Activated B cell treated with CpG ODN at 0.5 μM for 24 hours (primary cell): Measurements from ENCODE around the gene VEPH1. TPM values are rescaled to one million over a fixed set of nuclear protein-coding genes. Genes with fewer than 3 reads are reported as not detected.

Experiments
- ATAC-seq: fragments of 200-7000 bp; cut with Tn5 transposase; one replicate; pipeline ENCODE4 v1.10.0; 2021; ENCODE audit warnings: low read depth, mild to moderate bottlenecking, moderate library complexity
- CTCF ChIA-PET: fragments of 350-600 bp; sonication (Branson Sonifier 250); formaldehyde crosslinking; loops from one replicate; lab custom pipeline; 2021; ENCODE audit warnings: antibody characterized with exemption; lab: Charles Lee
- POLR2A ChIA-PET: fragments of 350-600 bp; sonication (Branson Sonifier 250); formaldehyde crosslinking; loops from one replicate; lab custom pipeline; 2021; ENCODE audit warnings: antibody characterized with exemption; lab: Charles Lee
- DNase-seq: peaks from one replicate; pipeline ENCODE4 v3.0.0; 2022
- H3K27ac Mint-ChIP-seq: one replicate; pipeline ENCODE4 v1.8.0; 2020; ENCODE audit warnings: mixed read lengths
- H3K27me3 Mint-ChIP-seq: one replicate; pipeline ENCODE4 v1.8.0; 2021; ENCODE audit warnings: mixed read lengths
- H3K36me3 Mint-ChIP-seq: one replicate; pipeline ENCODE4 v1.8.0; 2021; ENCODE audit warnings: low read depth, mixed read lengths
- H3K4me1 Mint-ChIP-seq: one replicate; pipeline ENCODE4 v1.8.0; 2021; ENCODE audit warnings: mixed read lengths
- H3K4me3 Mint-ChIP-seq: one replicate; pipeline ENCODE4 v1.8.0; 2020; ENCODE audit warnings: mild to moderate bottlenecking, mixed read lengths
- H3K9me3 Mint-ChIP-seq: one replicate; pipeline ENCODE4 v1.8.0; 2020; ENCODE audit warnings: mixed read lengths
- intact Hi-C: fragments of 100-400 bp; cut with micrococcal nuclease; formaldehyde crosslinking; loops from one replicate; pipeline ENCODE4 v1.15.1; 2024
- total RNA-seq: library from RNA; stranded (reverse); gene quantifications from 2 replicates; pipeline ENCODE4 v1.2.3, GENCODE V29; 2022
- TF ChIP-seq, protein P1 (sequence below): fragments of 200-600 bp; IDR thresholded peaks from one replicate; pipeline ENCODE4 v1.8.0; 2022; ENCODE audit warnings: antibody characterized with exemption, mild to moderate bottlenecking

Gene VEPH1
- total RNA-seq, 1 donor from 2014 or later, result not detected

- Mint-ChIP-seq H3K4me3 (no peak overlapping the region), H3K27ac (no peak overlapping the region), H3K36me3 (no peaks in the 10 kb centered on the region), H3K4me1 (no peaks in the 10 kb centered on the region), H3K27me3 (no peaks in the 10 kb centered on the region), H3K9me3 (no peaks in the 10 kb centered on the region)
- ChIA-PET POLR2A (no interaction called here), CTCF (no interaction called here)
- DNase-seq (no peak), ATAC-seq (no peak)
- intact Hi-C loops, result no loop called here
- TF ChIP-seq, protein P1, sequence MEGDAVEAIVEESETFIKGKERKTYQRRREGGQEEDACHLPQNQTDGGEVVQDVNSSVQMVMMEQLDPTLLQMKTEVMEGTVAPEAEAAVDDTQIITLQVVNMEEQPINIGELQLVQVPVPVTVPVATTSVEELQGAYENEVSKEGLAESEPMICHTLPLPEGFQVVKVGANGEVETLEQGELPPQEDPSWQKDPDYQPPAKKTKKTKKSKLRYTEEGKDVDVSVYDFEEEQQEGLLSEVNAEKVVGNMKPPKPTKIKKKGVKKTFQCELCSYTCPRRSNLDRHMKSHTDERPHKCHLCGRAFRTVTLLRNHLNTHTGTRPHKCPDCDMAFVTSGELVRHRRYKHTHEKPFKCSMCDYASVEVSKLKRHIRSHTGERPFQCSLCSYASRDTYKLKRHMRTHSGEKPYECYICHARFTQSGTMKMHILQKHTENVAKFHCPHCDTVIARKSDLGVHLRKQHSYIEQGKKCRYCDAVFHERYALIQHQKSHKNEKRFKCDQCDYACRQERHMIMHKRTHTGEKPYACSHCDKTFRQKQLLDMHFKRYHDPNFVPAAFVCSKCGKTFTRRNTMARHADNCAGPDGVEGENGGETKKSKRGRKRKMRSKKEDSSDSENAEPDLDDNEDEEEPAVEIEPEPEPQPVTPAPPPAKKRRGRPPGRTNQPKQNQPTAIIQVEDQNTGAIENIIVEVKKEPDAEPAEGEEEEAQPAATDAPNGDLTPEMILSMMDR, result no peak
Observed at GRCh38 chr3:157515398-157515797, 12.2 kb upstream of the VEPH1 start.

GRCh38 chr3:157514371-157514895, 11.2 kb upstream of the VEPH1 start:
- no peak overlapping the region for H3K4me3 Mint-ChIP-seq
- intact Hi-C loops, result no loop called here
- no peaks in the 10 kb centered on the region for H3K4me1 Mint-ChIP-seq
- DNase-seq (no peak), ATAC-seq (no peak)
- H3K36me3 Mint-ChIP-seq, result no peaks in the 10 kb centered on the region
- ChIA-PET POLR2A (no interaction called here), CTCF (no interaction called here)
- no peak overlapping the region for H3K27ac Mint-ChIP-seq
- no peaks in the 10 kb centered on the region for H3K9me3 Mint-ChIP-seq
- H3K27me3 Mint-ChIP-seq, result no peaks in the 10 kb centered on the region
- TF ChIP-seq, protein P1, result no peak

DNA sequence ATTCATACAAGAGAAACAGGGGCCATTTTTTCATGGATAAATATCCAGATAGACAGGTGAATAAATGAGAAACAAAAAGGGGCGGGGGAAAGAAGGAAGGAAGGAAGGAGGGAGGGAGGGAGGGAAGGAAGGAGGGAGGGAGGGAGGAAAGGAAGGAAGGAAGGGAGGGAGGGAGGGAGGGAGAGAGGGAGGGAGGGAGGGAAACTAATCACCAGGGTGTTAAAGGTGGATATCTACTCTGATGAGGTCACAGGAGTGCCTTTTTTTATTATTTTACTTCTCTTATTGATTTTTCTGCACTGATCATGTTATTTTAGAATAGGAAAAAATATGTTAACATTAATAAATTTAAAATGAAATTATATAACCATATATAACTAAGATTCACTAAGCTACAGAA, 10.4 kb upstream of the VEPH1 start:
- CTCF ChIA-PET, result no interaction called here

DNA sequence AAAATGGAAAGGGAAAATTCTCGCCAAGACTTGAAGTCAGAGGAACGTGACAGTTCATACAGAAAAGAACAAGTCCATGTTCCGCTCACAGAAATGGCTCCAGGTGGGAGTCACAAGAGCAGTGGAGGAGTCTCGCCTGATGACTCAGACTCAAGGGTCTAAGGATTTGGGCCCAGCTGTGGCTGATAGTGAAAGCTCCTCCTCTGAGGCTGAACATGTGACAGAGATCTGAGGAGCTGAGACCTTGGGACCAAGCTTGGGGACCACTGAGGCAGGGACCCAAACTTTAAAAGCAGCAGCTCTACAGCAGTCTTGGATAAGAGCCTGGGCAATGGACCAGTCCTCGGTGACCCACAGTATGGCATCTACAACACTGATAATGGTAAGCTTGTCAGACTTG, 9.3 kb upstream of the VEPH1 start:
- Mint-ChIP-seq H3K36me3 (no peaks in the 10 kb centered on the region), H3K4me3 (no peak overlapping the region), H3K4me1 (no peaks in the 10 kb centered on the region), H3K9me3 (no peaks in the 10 kb centered on the region), H3K27ac (no peak overlapping the region), H3K27me3 (no peaks in the 10 kb centered on the region)
- no peak for DNase-seq
- TF ChIP-seq, protein P1, result no peak
- no peak for ATAC-seq
- ChIA-PET POLR2A (no interaction called here), CTCF (no interaction called here)
- intact Hi-C loops, result no loop called here

More for the DNA sequence above, 10.4 kb upstream of the VEPH1 start:
- H3K9me3 Mint-ChIP-seq, result no peaks in the 10 kb centered on the region
- POLR2A ChIA-PET, result no interaction called here
- H3K36me3 Mint-ChIP-seq, result no peaks in the 10 kb centered on the region
- no peaks in the 10 kb centered on the region for H3K4me1 Mint-ChIP-seq
- DNase-seq, result no peak
- H3K4me3 Mint-ChIP-seq, result no peak overlapping the region
- intact Hi-C loops, result no loop called here
- no peaks in the 10 kb centered on the region for H3K27me3 Mint-ChIP-seq
- ATAC-seq, result no peak
- TF ChIP-seq, protein P1, result no peak
- H3K27ac Mint-ChIP-seq, result no peak overlapping the region

- Mint-ChIP-seq H3K4me3 (no peak overlapping the region), H3K27me3 (peaks cover 5% of the 10 kb centered on the region), H3K36me3 (no peaks in the 10 kb centered on the region), H3K9me3 (no peaks in the 10 kb centered on the region), H3K4me1 (no peaks in the 10 kb centered on the region), H3K27ac (no peak overlapping the region)
- intact Hi-C loops, result no loop called here
- ChIA-PET CTCF (no interaction called here), POLR2A (no interaction called here)
- DNase-seq, result no peak
- ATAC-seq, result no peak
- TF ChIP-seq, protein P1, result no peak
Observed at GRCh38 chr3:157508461-157508860, 5.2 kb upstream of the VEPH1 start.
